HEK293T (cell line): ENCODE results near the gene GSX1.
A peak's percentile ranks its signal among the peaks of the same experiment; 100 is the strongest.

ENCODE experiments used
- CTCF ChIA-PET: fragments of 350-600 bp; formaldehyde crosslinking; extraction: SDS; loops from one replicate; lab custom pipeline; 2021; ENCODE audit warnings: antibody characterized with exemption, inconsistent platforms; lab: Yijun Ruan, JAX
- POLR2A ChIA-PET: fragments of 350-600 bp; formaldehyde crosslinking; extraction: SDS; loops from one replicate; lab custom pipeline; 2020; ENCODE audit warnings: antibody characterized with exemption, inconsistent platforms; lab: Yijun Ruan, JAX
- DNase-seq: peaks from one replicate; pipeline ENCODE4 v3.0.0; 2012; ENCODE audit warnings: mixed read lengths; ENCODE audit errors: extremely low spot score
- ARNT ChIP-seq: fragments of 450-650 bp; IDR thresholded peaks from 2 replicates; pipeline ENCODE4 v1.6.1; 2017; ENCODE audit warnings: mild to moderate bottlenecking
- BHLHE40 ChIP-seq: fragments of 450-650 bp; IDR thresholded peaks from 2 replicates; pipeline ENCODE4 v1.6.1; 2016; ENCODE audit warnings: mild to moderate bottlenecking, moderate library complexity, borderline replicate concordance
- CTBP1 ChIP-seq: fragments of 450-650 bp; IDR thresholded peaks from 2 replicates; pipeline ENCODE4 v1.6.1; 2016; ENCODE audit warnings: borderline replicate concordance
- ELF4 ChIP-seq: fragments of 450-650 bp; IDR thresholded peaks from 2 replicates; pipeline ENCODE4 v1.6.1; 2017; ENCODE audit warnings: antibody characterized with exemption
- FOXA1 ChIP-seq: fragments of 450-650 bp; IDR thresholded peaks from 2 replicates; pipeline ENCODE4 v1.6.1; 2016; ENCODE audit warnings: mild to moderate bottlenecking
- FOXK2 ChIP-seq: fragments of 450-650 bp; IDR thresholded peaks from 2 replicates; pipeline ENCODE4 v1.6.1; 2016; ENCODE audit warnings: mild to moderate bottlenecking
- FOXM1 ChIP-seq: fragments of 450-650 bp; IDR thresholded peaks from 2 replicates; pipeline ENCODE4 v1.6.1; 2017; ENCODE audit warnings: mild to moderate bottlenecking, borderline replicate concordance
- HDGF ChIP-seq: fragments of 450-650 bp; IDR thresholded peaks from 2 replicates; pipeline ENCODE4 v1.6.1; 2017; ENCODE audit warnings: antibody characterized with exemption, borderline replicate concordance
- L3MBTL2 ChIP-seq: fragments of 450-650 bp; conservative IDR thresholded peaks from 2 replicates; pipeline ENCODE4 v1.6.1; 2016; ENCODE audit warnings: mild to moderate bottlenecking
- LEF1 ChIP-seq: fragments of 450-650 bp; IDR thresholded peaks from 2 replicates; pipeline ENCODE4 v1.6.1; 2017; ENCODE audit warnings: mild to moderate bottlenecking, borderline replicate concordance
- NFRKB ChIP-seq: fragments of 450-650 bp; IDR thresholded peaks from 2 replicates; pipeline ENCODE4 v1.6.1; 2016; ENCODE audit warnings: mild to moderate bottlenecking, moderate library complexity
- SP1 ChIP-seq: fragments of 450-650 bp; IDR thresholded peaks from 2 replicates; pipeline ENCODE4 v1.6.1; 2017
- SUZ12 ChIP-seq: fragments of 450-650 bp; IDR thresholded peaks from 2 replicates; pipeline ENCODE4 v1.6.1; 2016; ENCODE audit warnings: mild to moderate bottlenecking
- TARDBP ChIP-seq: fragments of 450-650 bp; IDR thresholded peaks from 2 replicates; pipeline ENCODE4 v1.6.1; 2016
- ZNF384 ChIP-seq: fragments of 450-650 bp; IDR thresholded peaks from 2 replicates; pipeline ENCODE4 v1.6.1; 2016
- TF ChIP-seq, protein P1 (sequence below): fragments of 450-650 bp; IDR thresholded peaks from 2 replicates; pipeline ENCODE4 v1.6.1; 2016

Gene GSX1

DNA sequence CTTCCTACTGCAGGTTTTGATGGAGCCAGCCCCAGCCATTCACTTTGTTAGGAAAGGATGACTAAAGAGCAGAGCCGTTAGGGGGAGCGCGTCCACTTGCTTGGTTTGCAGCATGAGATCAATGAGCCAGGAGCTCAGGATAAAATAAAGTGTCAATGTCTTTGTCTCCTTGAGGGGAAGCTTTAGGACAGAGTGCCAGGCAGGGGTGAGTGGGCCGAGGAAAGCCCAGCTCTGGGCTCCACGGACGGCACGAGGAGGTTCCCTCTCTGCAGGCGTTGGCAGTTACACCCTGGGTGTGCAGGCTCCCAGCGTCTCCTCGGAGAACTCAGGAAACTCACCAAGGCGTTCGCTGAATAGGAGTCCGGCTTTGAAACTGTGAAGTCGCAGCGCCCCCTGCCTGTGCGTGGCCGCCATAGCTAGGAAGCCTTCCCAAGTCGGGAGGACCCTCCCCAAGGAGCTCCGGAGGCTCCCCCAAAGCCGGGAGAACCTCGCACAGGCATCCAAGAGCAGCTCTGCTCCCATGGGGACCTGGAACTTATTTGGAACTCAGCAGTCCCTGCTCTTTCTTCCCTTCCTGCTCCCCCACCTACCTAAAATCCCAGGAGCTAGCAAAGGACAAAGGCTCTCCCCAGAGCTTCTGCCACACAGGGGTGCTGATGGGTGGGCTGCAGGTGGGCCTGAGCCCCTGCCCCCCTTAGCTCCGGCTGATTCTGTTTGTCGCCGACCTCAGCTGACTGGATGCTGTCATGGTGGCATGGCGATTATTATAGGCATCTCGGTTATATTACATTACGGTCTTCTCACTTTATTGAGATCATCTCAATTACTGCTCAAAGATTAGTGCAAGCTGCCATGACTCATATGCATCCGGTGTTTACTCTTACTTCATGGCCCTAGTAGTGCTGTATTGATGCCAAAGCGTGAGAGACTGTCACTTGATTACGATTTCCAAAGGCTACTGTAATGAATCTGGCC is 34.4 kb downstream of the GSX1 start:
- DNase-seq: peak; percentile 86
- TF ChIP-seq TARDBP: no peak
- TF ChIP-seq FOXM1: no peak
- no peak for TF ChIP-seq CTBP1
- no peak for TF ChIP-seq HDGF
- TF ChIP-seq LEF1: no peak
- no peak for TF ChIP-seq FOXA1
- no peak for TF ChIP-seq BHLHE40
- TF ChIP-seq FOXK2: no peak
- no peak for TF ChIP-seq ARNT
- no peak for TF ChIP-seq NFRKB
- POLR2A ChIA-PET: interaction anchor here (0.6 to 1.4 kb wide), 6 partner anchors 55 to 465 kb away, joined by 3 to 5 read pairs (median 4); partner anchors contain the start of genes CDX2, LNX2 and MTIF3
- CTCF ChIA-PET: interaction anchor here (0.6 to 3.2 kb wide), 52 partner anchors 9 to 886 kb away, joined by 3 to 41 read pairs (median 4); no protein-coding TSS in a partner anchor

DNA sequence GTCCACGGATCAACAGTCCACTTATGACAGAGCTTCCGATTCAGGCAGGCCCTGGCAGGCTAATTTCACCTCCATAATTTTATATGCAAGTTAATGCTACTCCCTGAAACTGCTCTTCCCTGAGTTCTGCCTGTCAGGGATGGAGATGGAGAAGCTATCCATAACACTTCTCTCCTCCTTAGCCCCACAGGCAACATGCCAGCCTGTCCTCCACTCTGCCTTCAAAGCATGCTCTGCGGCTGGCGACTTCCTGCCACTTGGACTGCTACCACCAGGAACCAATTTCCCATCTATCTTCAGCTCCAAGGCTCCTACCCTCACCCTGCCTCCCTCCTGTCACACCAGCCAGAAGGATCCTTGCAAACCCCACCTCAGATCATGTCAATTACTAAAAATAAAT is 35.4 kb downstream of the GSX1 start:
- TF ChIP-seq FOXA1: no peak
- no peak for TF ChIP-seq ARNT
- TF ChIP-seq BHLHE40: no peak
- TF ChIP-seq LEF1: no peak
- no peak for TF ChIP-seq CTBP1
- no peak for TF ChIP-seq FOXM1
- TF ChIP-seq ELF4: no peak
- TF ChIP-seq TARDBP: no peak
- no peak for TF ChIP-seq L3MBTL2
- no peak for DNase-seq
- POLR2A ChIA-PET: interaction anchor here (1.4 kb wide), 1 partner anchor 126 kb away, joined by 3 read pairs; no protein-coding TSS in a partner anchor
- CTCF ChIA-PET: interaction anchor here (1.1 to 3.2 kb wide), 13 partner anchors 11 to 454 kb away, joined by 3 to 41 read pairs (median 5); no protein-coding TSS in a partner anchor

DNA sequence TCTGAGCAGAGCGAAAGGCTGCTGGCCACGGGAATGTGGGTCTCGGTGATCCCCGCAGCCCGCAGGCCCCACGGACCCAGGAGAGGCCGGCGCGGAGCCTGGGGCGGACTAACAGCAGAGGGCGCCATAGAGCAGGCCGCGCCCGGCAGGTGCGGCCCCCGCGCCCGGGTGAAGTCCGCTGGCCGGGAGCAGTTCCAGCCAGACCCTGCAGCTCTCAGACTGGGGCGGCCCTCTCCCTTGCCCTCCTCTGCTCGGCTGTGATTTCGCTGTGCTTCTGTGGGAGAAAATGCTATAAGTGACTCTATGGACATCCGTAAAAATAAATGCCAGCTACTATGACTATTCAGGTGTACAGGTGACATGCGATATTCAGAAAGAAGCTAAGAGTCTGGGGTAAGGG is 37.7 kb downstream of the GSX1 start:
- DNase-seq: peak; percentile 84
- ChIA-PET CTCF (interaction anchor here (0.5 to 3.0 kb wide), 11 partner anchors 59 to 879 kb away, joined by 3 to 25 read pairs (median 3); no protein-coding TSS in a partner anchor), POLR2A (interaction anchor here (0.9 to 2.1 kb wide), 2 partner anchors 124 to 126 kb away, joined by 3 to 4 read pairs; no protein-coding TSS in a partner anchor)
- TF ChIP-seq ARNT (no peak), L3MBTL2 (no peak), BHLHE40 (no peak), FOXK2 (no peak), FOXA1 (no peak), ZNF384 (no peak)

DNA sequence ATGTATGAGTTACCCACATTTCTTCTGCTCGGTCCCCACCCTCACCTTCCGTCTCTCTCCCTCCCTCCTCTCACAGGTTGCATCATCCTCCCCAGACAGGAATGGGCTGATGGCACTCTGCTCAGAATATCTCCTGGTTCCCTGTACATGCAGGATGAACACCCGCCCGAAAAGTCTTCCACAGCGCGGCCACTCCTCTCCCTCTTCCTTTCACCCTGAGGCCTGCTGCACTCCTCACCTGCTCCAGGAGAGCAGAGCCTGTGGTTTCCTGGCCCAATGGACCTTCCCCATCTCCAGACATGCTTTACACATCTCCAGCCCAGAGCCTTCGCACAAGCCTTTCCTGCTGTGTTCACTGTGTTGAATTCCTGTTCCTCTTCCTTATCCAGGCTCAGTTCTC is 40.9 kb downstream of the GSX1 start:
- ChIA-PET CTCF (no interaction called here), POLR2A (no interaction called here)
- no peak for DNase-seq
- TF ChIP-seq, protein P1, sequence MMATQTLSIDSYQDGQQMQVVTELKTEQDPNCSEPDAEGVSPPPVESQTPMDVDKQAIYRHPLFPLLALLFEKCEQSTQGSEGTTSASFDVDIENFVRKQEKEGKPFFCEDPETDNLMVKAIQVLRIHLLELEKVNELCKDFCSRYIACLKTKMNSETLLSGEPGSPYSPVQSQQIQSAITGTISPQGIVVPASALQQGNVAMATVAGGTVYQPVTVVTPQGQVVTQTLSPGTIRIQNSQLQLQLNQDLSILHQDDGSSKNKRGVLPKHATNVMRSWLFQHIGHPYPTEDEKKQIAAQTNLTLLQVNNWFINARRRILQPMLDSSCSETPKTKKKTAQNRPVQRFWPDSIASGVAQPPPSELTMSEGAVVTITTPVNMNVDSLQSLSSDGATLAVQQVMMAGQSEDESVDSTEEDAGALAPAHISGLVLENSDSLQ: no peak
- TF ChIP-seq ZNF384: no peak
- TF ChIP-seq LEF1: no peak
- TF ChIP-seq HDGF: no peak
- TF ChIP-seq FOXK2: no peak
- no peak for TF ChIP-seq FOXM1

DNA sequence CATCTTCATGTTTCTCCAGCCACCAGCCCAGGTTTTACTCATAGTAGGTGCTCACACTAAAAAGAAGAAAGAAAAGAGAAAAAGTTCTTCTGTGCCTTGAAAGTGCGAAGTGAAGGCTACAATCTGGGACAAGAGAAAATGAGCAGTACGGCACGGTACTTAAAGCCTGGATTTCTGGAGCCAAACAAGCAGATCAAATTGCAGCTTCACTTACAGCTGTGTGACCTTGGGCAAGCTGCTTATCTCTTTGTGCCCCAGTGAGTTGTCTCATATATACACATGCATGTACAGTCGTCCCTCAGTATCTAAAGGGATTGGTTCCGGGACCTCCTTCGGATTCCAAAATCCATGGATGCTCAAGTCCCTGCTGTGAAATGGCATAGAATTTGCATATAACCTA is 41.8 kb downstream of the GSX1 start:
- no peak for DNase-seq
- POLR2A ChIA-PET: no interaction called here
- CTCF ChIA-PET: no interaction called here
- TF ChIP-seq ELF4: no peak
- TF ChIP-seq SP1: no peak
- TF ChIP-seq, protein P1: no peak
- TF ChIP-seq ARNT: no peak
- no peak for TF ChIP-seq FOXK2
- TF ChIP-seq FOXA1: no peak
- no peak for TF ChIP-seq L3MBTL2
- no peak for TF ChIP-seq HDGF
- TF ChIP-seq TARDBP: no peak
- TF ChIP-seq BHLHE40: no peak
- no peak for TF ChIP-seq NFRKB
- TF ChIP-seq FOXM1: no peak
- TF ChIP-seq CTBP1: no peak
- TF ChIP-seq ZNF384: no peak
- TF ChIP-seq LEF1: no peak
- TF ChIP-seq SUZ12: no peak

DNA sequence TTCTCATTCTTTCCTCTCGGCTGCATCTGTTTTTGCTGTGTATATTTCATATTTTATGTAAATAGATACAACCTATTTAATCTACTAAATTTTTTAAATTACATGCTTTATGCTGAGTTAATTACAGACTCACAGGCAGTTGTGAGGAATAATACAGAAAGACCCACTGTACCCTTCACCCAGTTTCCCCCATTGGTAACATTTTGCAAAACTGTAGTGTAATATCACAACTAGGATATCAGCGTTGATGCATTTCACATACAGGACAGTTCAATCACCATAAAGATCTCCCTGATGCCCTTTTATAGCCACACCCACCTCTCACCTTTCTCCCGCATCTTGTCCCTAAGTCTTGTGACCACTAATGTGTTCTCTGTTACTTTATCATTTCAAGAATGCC is 43.5 kb downstream of the GSX1 start:
- TF ChIP-seq L3MBTL2 (no peak), FOXK2 (no peak), FOXM1 (no peak), LEF1 (no peak), ELF4 (no peak), BHLHE40 (no peak), HDGF (no peak), NFRKB (no peak), TARDBP (no peak), SP1 (no peak), SUZ12 (no peak), FOXA1 (no peak), ZNF384 (no peak)
- ChIA-PET POLR2A (no interaction called here), CTCF (no interaction called here)
- DNase-seq: no peak
